SK-N-SH (cell line): ENCODE measurements around the gene HAUS1. TPM values are rescaled to one million over a fixed set of nuclear protein-coding genes. Genes with fewer than 3 reads are reported as not detected.

Experiments used
- CTCF ChIA-PET: fragments of 300-600, 350-600 bp; formaldehyde crosslinking; extraction: SDS; loops from one replicate; lab custom pipeline; 2021; lab: Yijun Ruan, JAX
- POLR2A ChIA-PET: fragments of 350-600 bp; sonication (Branson Sonifier 250); formaldehyde crosslinking; extraction: SDS; loops from one replicate; lab custom pipeline; 2020; ENCODE audit warnings: antibody characterized with exemption, inconsistent platforms; lab: Yijun Ruan, JAX
- DNase-seq: peaks from one replicate; pipeline ENCODE4 v3.0.0; 2012
- H2AFZ ChIP-seq: fragments of 200-600 bp; sonication (generic); 2 replicates; pipeline ENCODE4 v1.8.1; 2016; ENCODE audit warnings: antibody characterized with exemption, mild to moderate bottlenecking, low read depth
- H3F3A ChIP-seq: fragments of 200-600 bp; sonication (generic); replicated peaks from 2 replicates; pipeline ENCODE3; 2016; ENCODE audit warnings: antibody characterized with exemption, mild to moderate bottlenecking; ENCODE audit not compliant: insufficient read depth
- H3K27ac ChIP-seq, 2 experiments: fragments of 200-500 bp in 1 of 2; fragments of 200-600 bp in 1 of 2; sonication (Bioruptor generic) in 1 of 2; sonication (generic), shearing (Covaris generic) in 1 of 2; 2 replicates each; pipeline versions ENCODE4 v1.5.1 to v1.6.1; 2014 to 2016; ENCODE audit warnings: low read depth in 2 of 2, inconsistent platforms in 1 of 2, low read length in 1 of 2, mild to moderate bottlenecking in 1 of 2, mixed read lengths in 1 of 2
- H3K27me3 ChIP-seq: fragments of 200-600 bp; sonication (generic), shearing (Covaris generic); 2 replicates; pipeline ENCODE4 v1.6.1; 2016; ENCODE audit warnings: mixed run types; ENCODE audit not compliant: insufficient read depth
- H3K36me3 ChIP-seq, 2 experiments: fragments of 200-500 bp in 1 of 2; fragments of 200-600 bp in 1 of 2; sonication (Bioruptor generic) in 1 of 2; sonication (generic) in 1 of 2; replicated peaks in 1 of 2; 2 replicates each; pipeline versions ENCODE3 to v1.5.1; 2014 to 2016; ENCODE audit warnings: low read length in 1 of 2, mild to moderate bottlenecking in 1 of 2; ENCODE audit not compliant: insufficient read depth in 2 of 2, control insufficient read depth in 1 of 2
- H3K4me1 ChIP-seq, 2 experiments: fragments of 200-500 bp in 1 of 2; fragments of 200-600 bp in 1 of 2; sonication (Bioruptor generic) in 1 of 2; sonication (generic), shearing (Covaris generic) in 1 of 2; 2 replicates each; pipeline versions ENCODE4 v1.5.1 to v1.6.1; 2014 to 2016; ENCODE audit warnings: low read depth in 1 of 2, low read length in 1 of 2, mixed run types in 1 of 2; ENCODE audit not compliant: insufficient read depth in 2 of 2, control insufficient read depth in 1 of 2
- H3K4me2 ChIP-seq: fragments of 200-600 bp; sonication (generic), shearing (Covaris generic); 2 replicates; pipeline ENCODE4 v1.6.1; 2017; ENCODE audit warnings: mixed run types
- H3K4me3 ChIP-seq, 2 experiments: fragments of 200-500 bp in 1 of 2; fragments of 200-600 bp in 1 of 2; sonication (Bioruptor generic) in 1 of 2; sonication (generic), shearing (Covaris generic) in 1 of 2; 2 replicates each; pipeline versions ENCODE4 v1.5.1 to v1.8.1; 2014 to 2016; ENCODE audit warnings: low read depth in 2 of 2, inconsistent platforms in 1 of 2, low read length in 1 of 2, mild to moderate bottlenecking in 1 of 2, mixed read lengths in 1 of 2, moderate library complexity in 1 of 2
- H3K79me2 ChIP-seq: fragments of 200-600 bp; sonication (generic); 2 replicates; pipeline ENCODE4 v1.8.1; 2017; ENCODE audit warnings: mild to moderate bottlenecking; ENCODE audit not compliant: insufficient read depth
- H3K9ac ChIP-seq: fragments of 200-600 bp; sonication (generic); 2 replicates; pipeline ENCODE4 v1.6.1; 2017; ENCODE audit warnings: mixed run types
- H3K9me2 ChIP-seq: fragments of 200-600 bp; sonication (generic); 2 replicates; pipeline ENCODE4 v1.6.1; 2017; ENCODE audit warnings: mixed run types
- H3K9me3 ChIP-seq: fragments of 200-600 bp; sonication (generic); 2 replicates; pipeline ENCODE4 v1.6.1; 2017; ENCODE audit warnings: mixed run types, mild to moderate bottlenecking, moderate library complexity
- H4K20me1 ChIP-seq: fragments of 200-600 bp; sonication (generic); 2 replicates; pipeline ENCODE4 v1.6.1; 2017; ENCODE audit warnings: mild to moderate bottlenecking, mixed run types; ENCODE audit not compliant: insufficient read depth
- ELF1 ChIP-seq: IDR thresholded peaks from 2 replicates; pipeline ENCODE4 v1.4.0; 2012
- EP300 ChIP-seq, 2 experiments: IDR thresholded peaks; 2 replicates each; pipeline versions ENCODE4 v1.4.0 to v1.6.1; 2012; ENCODE audit warnings: borderline replicate concordance in 1 of 2, low read depth in 1 of 2, low read length in 1 of 2
- GABPA ChIP-seq: IDR thresholded peaks from 2 replicates; pipeline ENCODE4 v1.4.0; 2012; ENCODE audit warnings: low read depth, mild to moderate bottlenecking
- GATA2 ChIP-seq: sonication (generic); formaldehyde crosslinking; IDR thresholded peaks from 2 replicates; pipeline ENCODE4 v1.5.0; 2020; ENCODE audit warnings: mild to moderate bottlenecking, missing genetic modification reagents
- JUND ChIP-seq: IDR thresholded peaks from 2 replicates; pipeline ENCODE4 v1.4.0; 2012
- MEF2A ChIP-seq: IDR thresholded peaks from 2 replicates; pipeline ENCODE4 v1.4.0; 2012; ENCODE audit warnings: low read depth, borderline replicate concordance
- NRF1 ChIP-seq: IDR thresholded peaks from 2 replicates; pipeline ENCODE4 v1.6.1; 2012; ENCODE audit warnings: low read depth, mild to moderate bottlenecking, low read length
- RAD21 ChIP-seq: IDR thresholded peaks from 2 replicates; pipeline ENCODE4 v1.6.1; 2012; ENCODE audit warnings: mild to moderate bottlenecking, low read length
- RCOR1 ChIP-seq: fragments of 150-350 bp; IDR thresholded peaks from 2 replicates; pipeline ENCODE4 v1.6.1; 2017; ENCODE audit warnings: antibody characterized with exemption, low read length
- SIN3A ChIP-seq: IDR thresholded peaks from 2 replicates; pipeline ENCODE4 v1.6.1; 2012; ENCODE audit warnings: low read depth, mild to moderate bottlenecking, low read length, moderate library complexity, borderline replicate concordance
- SMC3 ChIP-seq: IDR thresholded peaks from 2 replicates; pipeline ENCODE4 v1.6.1; 2012; ENCODE audit warnings: low read depth, low read length, improper control_type of control experiment
- TEAD4 ChIP-seq: IDR thresholded peaks from 2 replicates; pipeline ENCODE4 v1.4.0; 2012; ENCODE audit warnings: mild to moderate bottlenecking, borderline replicate concordance; ENCODE audit not compliant: insufficient read depth
- YY1 ChIP-seq: IDR thresholded peaks from 2 replicates; pipeline ENCODE4 v1.4.0; 2012; ENCODE audit warnings: low read depth, mild to moderate bottlenecking
- WGBS: methylation state at CpG from one replicate; pipeline ENCODE4 v1.1.6; 2017; ENCODE audit warnings: low lambda C conversion rate; 5-methylcytosine and 5-hydroxymethylcytosine counted together
- polyA plus RNA-seq, 3 experiments: library from polyadenylated mRNA; depleted of rRNA; stranded (reverse); fragments of >200 nt; gene quantifications; 2 replicates each; pipeline ENCODE4 v1.2.3, GENCODE V29; 2012
- TF ChIP-seq, protein P1 (sequence below): fragments of 150-350 bp; IDR thresholded peaks from 2 replicates; pipeline ENCODE4 v1.6.1; 2016; ENCODE audit warnings: mild to moderate bottlenecking, low read depth, low read length
- TF ChIP-seq, protein P2 (sequence below): fragments of 150-350 bp; IDR thresholded peaks from 2 replicates; pipeline ENCODE4 v1.6.1; 2017; ENCODE audit warnings: antibody characterized with exemption, low read length, low read depth, borderline replicate concordance
- TF ChIP-seq, protein P3 (sequence below): IDR thresholded peaks from 2 replicates; pipeline ENCODE4 v1.4.0; 2012; ENCODE audit warnings: low read depth, borderline replicate concordance
- TF ChIP-seq, protein P4 (sequence below): IDR thresholded peaks from 2 replicates; pipeline ENCODE4 v1.6.1; 2012; ENCODE audit warnings: mild to moderate bottlenecking, low read depth, low read length, moderate library complexity

HAUS1 gene
- polyA plus RNA-seq, 1 of the 3 experiments (the other 2 are of a cell fraction) = 55.2 TPM

DNA sequence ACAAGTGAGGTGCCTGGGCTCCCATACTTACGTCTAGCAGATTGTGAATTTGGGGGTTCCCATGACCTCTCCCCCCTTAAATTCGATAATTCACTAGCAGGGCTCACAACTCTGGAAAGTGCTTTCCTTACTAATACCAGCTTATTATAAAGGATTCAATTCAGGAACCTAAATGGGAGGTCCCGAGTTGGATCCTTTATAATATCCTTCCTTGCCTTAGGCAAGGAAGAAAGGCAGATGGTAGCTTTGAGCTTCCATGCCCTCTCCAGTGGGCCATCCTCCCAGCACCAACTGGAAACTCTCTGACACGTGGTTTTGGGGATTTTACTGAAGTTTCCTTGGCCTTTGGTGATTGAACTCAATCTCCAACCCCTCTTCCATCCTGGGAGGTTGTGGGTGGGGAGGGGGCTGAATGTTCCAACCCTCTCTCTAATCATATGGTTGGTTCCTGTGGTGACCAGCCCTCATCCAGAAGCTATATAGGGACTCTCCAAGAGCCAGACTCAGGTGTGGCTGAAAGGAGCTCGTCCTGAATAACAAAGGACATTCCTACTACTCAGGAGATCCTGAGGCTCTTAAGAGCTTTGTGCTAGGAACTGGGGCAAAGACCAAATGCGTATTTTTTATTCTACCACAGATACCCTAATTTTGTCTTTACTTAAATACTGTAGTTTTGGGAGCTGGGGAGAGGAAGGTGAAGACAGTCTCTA, 62.2 kb downstream of the HAUS1 start:
- no peaks in the 10 kb centered on the region for H3K9me3 ChIP-seq
- peaks cover 0 to 9% of the 10 kb centered on the region in 2 experiments; a peak in 1 of 4 replicates for H3K4me1 ChIP-seq
- no peaks in the 10 kb centered on the region for H3K27me3 ChIP-seq
- no peak overlapping the region for H3K4me3 ChIP-seq
- H3K27ac ChIP-seq = no peak overlapping the region
- H4K20me1 ChIP-seq = no peaks in the 10 kb centered on the region
- H3K9ac ChIP-seq = no peak overlapping the region
- TF ChIP-seq JUND (no peak), YY1 (no peak), RCOR1 (no peak), SMC3 (no peak), RAD21 (no peak), SIN3A (no peak), GATA2 (CRISPR knock-in tag) (no peak), TEAD4 (no peak), GABPA (no peak), MEF2A (no peak), ELF1 (no peak), NRF1 (no peak), EP300 (IDR thresholded peaks at IDR 0.05; ENCODE audit: borderline replicate concordance in 1 of 2, low read depth in 1 of 2, low read length in 1 of 2) (no peak)
- TF ChIP-seq, protein P1, sequence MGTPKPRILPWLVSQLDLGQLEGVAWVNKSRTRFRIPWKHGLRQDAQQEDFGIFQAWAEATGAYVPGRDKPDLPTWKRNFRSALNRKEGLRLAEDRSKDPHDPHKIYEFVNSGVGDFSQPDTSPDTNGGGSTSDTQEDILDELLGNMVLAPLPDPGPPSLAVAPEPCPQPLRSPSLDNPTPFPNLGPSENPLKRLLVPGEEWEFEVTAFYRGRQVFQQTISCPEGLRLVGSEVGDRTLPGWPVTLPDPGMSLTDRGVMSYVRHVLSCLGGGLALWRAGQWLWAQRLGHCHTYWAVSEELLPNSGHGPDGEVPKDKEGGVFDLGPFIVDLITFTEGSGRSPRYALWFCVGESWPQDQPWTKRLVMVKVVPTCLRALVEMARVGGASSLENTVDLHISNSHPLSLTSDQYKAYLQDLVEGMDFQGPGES = no peak
- TF ChIP-seq, protein P2, sequence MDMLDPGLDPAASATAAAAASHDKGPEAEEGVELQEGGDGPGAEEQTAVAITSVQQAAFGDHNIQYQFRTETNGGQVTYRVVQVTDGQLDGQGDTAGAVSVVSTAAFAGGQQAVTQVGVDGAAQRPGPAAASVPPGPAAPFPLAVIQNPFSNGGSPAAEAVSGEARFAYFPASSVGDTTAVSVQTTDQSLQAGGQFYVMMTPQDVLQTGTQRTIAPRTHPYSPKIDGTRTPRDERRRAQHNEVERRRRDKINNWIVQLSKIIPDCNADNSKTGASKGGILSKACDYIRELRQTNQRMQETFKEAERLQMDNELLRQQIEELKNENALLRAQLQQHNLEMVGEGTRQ = no peak
- TF ChIP-seq, protein P3, sequence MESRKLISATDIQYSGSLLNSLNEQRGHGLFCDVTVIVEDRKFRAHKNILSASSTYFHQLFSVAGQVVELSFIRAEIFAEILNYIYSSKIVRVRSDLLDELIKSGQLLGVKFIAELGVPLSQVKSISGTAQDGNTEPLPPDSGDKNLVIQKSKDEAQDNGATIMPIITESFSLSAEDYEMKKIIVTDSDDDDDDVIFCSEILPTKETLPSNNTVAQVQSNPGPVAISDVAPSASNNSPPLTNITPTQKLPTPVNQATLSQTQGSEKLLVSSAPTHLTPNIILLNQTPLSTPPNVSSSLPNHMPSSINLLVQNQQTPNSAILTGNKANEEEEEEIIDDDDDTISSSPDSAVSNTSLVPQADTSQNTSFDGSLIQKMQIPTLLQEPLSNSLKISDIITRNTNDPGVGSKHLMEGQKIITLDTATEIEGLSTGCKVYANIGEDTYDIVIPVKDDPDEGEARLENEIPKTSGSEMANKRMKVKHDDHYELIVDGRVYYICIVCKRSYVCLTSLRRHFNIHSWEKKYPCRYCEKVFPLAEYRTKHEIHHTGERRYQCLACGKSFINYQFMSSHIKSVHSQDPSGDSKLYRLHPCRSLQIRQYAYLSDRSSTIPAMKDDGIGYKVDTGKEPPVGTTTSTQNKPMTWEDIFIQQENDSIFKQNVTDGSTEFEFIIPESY = no peak
- TF ChIP-seq, protein P4, sequence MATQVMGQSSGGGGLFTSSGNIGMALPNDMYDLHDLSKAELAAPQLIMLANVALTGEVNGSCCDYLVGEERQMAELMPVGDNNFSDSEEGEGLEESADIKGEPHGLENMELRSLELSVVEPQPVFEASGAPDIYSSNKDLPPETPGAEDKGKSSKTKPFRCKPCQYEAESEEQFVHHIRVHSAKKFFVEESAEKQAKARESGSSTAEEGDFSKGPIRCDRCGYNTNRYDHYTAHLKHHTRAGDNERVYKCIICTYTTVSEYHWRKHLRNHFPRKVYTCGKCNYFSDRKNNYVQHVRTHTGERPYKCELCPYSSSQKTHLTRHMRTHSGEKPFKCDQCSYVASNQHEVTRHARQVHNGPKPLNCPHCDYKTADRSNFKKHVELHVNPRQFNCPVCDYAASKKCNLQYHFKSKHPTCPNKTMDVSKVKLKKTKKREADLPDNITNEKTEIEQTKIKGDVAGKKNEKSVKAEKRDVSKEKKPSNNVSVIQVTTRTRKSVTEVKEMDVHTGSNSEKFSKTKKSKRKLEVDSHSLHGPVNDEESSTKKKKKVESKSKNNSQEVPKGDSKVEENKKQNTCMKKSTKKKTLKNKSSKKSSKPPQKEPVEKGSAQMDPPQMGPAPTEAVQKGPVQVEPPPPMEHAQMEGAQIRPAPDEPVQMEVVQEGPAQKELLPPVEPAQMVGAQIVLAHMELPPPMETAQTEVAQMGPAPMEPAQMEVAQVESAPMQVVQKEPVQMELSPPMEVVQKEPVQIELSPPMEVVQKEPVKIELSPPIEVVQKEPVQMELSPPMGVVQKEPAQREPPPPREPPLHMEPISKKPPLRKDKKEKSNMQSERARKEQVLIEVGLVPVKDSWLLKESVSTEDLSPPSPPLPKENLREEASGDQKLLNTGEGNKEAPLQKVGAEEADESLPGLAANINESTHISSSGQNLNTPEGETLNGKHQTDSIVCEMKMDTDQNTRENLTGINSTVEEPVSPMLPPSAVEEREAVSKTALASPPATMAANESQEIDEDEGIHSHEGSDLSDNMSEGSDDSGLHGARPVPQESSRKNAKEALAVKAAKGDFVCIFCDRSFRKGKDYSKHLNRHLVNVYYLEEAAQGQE = no peak
- no peak overlapping the region for H3K4me2 ChIP-seq
- H3K9me2 ChIP-seq = no peaks in the 10 kb centered on the region
- H3F3A ChIP-seq = peaks cover 6% of the 10 kb centered on the region
- 53% methylated on average over 6 of the region's 6 CpGs for WGBS
- ChIA-PET POLR2A (no interaction called here), CTCF (interaction anchor here (0.7 to 9.7 kb wide), 2 partner anchors 7 to 102 kb away, joined by 3 to 76 read pairs; a partner anchor contains a TSS)
- no peak for DNase-seq
- no peaks in the 10 kb centered on the region for H3K79me2 ChIP-seq
- no peak overlapping the region for H2AFZ ChIP-seq
- no peaks in the 10 kb centered on the region for H3K36me3 ChIP-seq
